ENCODE measurements around the gene ZNF566. TPM values are rescaled to one million over a fixed set of nuclear protein-coding genes. Genes with fewer than 3 reads are reported as not detected.

ZNF566 gene
- total RNA-seq, 4 donors from 2014 or later: 7.3 to 14.6 (median 9.9) TPM

- no peak for DNase-seq (ENCODE audit: extremely low spot score)
- intact Hi-C loops (cut with DNase I): loop anchor here (5.0 to 10.0 kb wide), 3 partner anchors 37 to 295 kb away; partner anchors contain the start of gene ZNF260
- H3K27me3 ChIP-seq: no peaks in the 10 kb centered on the region
These were observed 607 bp upstream of the ZNF566 start for GRCh38 chr19:36489920-36490415.

GRCh38 chr19:36488846-36489117 lies 579 bp downstream of the ZNF566 start:
- H3K36me3 ChIP-seq: peaks cover 0 to 9% (median 2%) of the 10 kb centered on the region in 4 donors
- 0% methylated on average over 5 of the region's 11 CpGs for WGBS
- TF ChIP-seq EP300 (IDR thresholded peaks at IDR 0.05): no peak
- TF ChIP-seq POLR2AphosphoS5 (IDR thresholded peaks at IDR 0.05): no peak
- TF ChIP-seq POLR2A (IDR thresholded peaks at IDR 0.05; ENCODE audit: low read depth): no peak
- TF ChIP-seq CTCF (IDR thresholded peaks at IDR 0.05): no peak
- H3K4me3 ChIP-seq: peak overlapping the region; percentile 62 to 80 (median 72)
- peak overlapping the region; percentile 90 to 97 (median 92) for H3K27ac ChIP-seq (replicated peaks in 1 of 4)
- no peaks in the 10 kb centered on the region for H3K9me3 ChIP-seq
- H3K4me1 ChIP-seq: peaks cover 9 to 25% (median 21%) of the 10 kb centered on the region in 4 donors
- no peaks in the 10 kb centered on the region for H3K27me3 ChIP-seq
- intact Hi-C loops (cut with DNase I): loop anchor here (5.0 to 10.0 kb wide), 3 partner anchors 39 to 294 kb away; partner anchors contain the start of gene ZNF260
- no peak for DNase-seq (ENCODE audit: extremely low spot score)

More at GRCh38 chr19:36489920-36490415, 607 bp upstream of the ZNF566 start:
- Histone ChIP-seq H3K36me3 (peaks cover 0 to 5% (median 2%) of the 10 kb centered on the region in 4 donors), H3K9me3 (no peaks in the 10 kb centered on the region), H3K27ac (replicated peaks in 1 of 4) (peak overlapping the region; percentile 90 to 97 (median 92)), H3K4me3 (peak overlapping the region; percentile 62 to 80 (median 72)), H3K4me1 (peaks cover 9 to 25% (median 21%) of the 10 kb centered on the region in 4 donors)
- TF ChIP-seq EP300 (IDR thresholded peaks at IDR 0.05) (no peak), POLR2A (IDR thresholded peaks at IDR 0.05; ENCODE audit: low read depth) (no peak), CTCF (IDR thresholded peaks at IDR 0.05) (no peak), POLR2AphosphoS5 (IDR thresholded peaks at IDR 0.05) (no peak)
- WGBS: 4% methylated on average over 13 of the region's 15 CpGs

- no peaks in the 10 kb centered on the region for H3K9me3 ChIP-seq
- intact Hi-C loops (cut with DNase I): loop anchor here (5.0 to 10.0 kb wide), 3 partner anchors 39 to 293 kb away; partner anchors contain the start of gene ZNF260
- H3K27ac ChIP-seq (replicated peaks in 1 of 4): peak overlapping the region; percentile 90 to 97 (median 92)
- H3K36me3 ChIP-seq: peaks cover 0 to 9% (median 2%) of the 10 kb centered on the region in 4 donors
- WGBS: 49% methylated on average over 9 of the region's 9 CpGs
- H3K27me3 ChIP-seq: no peaks in the 10 kb centered on the region
- no peak for DNase-seq (ENCODE audit: extremely low spot score)
- peak overlapping the region; percentile 62 to 80 (median 72) for H3K4me3 ChIP-seq
- peaks cover 9 to 25% (median 21%) of the 10 kb centered on the region in 4 donors for H3K4me1 ChIP-seq
- TF ChIP-seq CTCF (IDR thresholded peaks at IDR 0.05) (no peak), POLR2A (IDR thresholded peaks at IDR 0.05; ENCODE audit: low read depth) (no peak), EP300 (IDR thresholded peaks at IDR 0.05) (no peak), POLR2AphosphoS5 (IDR thresholded peaks at IDR 0.05) (no peak)
These were observed 1.1 kb downstream of the ZNF566 start for GRCh38 chr19:36488118-36488845.

GRCh38 chr19:36483653-36484052 lies 5.7 kb downstream of the ZNF566 start:
- TF ChIP-seq POLR2A (IDR thresholded peaks at IDR 0.05; ENCODE audit: low read depth) (no peak), EP300 (IDR thresholded peaks at IDR 0.05) (no peak), POLR2AphosphoS5 (IDR thresholded peaks at IDR 0.05) (no peak), CTCF (IDR thresholded peaks at IDR 0.05) (no peak)
- 88% methylated on average over 6 of the region's 6 CpGs for WGBS
- no peaks in the 10 kb centered on the region for H3K9me3 ChIP-seq
- no peak overlapping the region for H3K4me3 ChIP-seq
- peaks cover 8 to 16% (median 14%) of the 10 kb centered on the region in 4 donors for H3K4me1 ChIP-seq
- H3K27me3 ChIP-seq: no peaks in the 10 kb centered on the region
- peaks cover 0 to 15% (median 2%) of the 10 kb centered on the region in 4 donors for H3K36me3 ChIP-seq
- intact Hi-C loops (cut with DNase I): loop anchor here (2.0 to 10.0 kb wide), 2 partner anchors 17 to 289 kb away; no protein-coding TSS in a partner anchor
- no peak for DNase-seq (ENCODE audit: extremely low spot score)
- H3K27ac ChIP-seq (replicated peaks in 1 of 4): no peak overlapping the region

All from esophagus muscularis mucosa (tissue), 4 donors.